GM19395 (cell line): Measurements from ENCODE around the gene CYTH2.

Experiments
- ATAC-seq: cut with Tn5 transposase; IDR thresholded peaks from one replicate; pipeline ENCODE4 v1.9.1; 2021; ENCODE audit warnings: mild to moderate bottlenecking, moderate library complexity; ENCODE audit not compliant: unreplicated experiment

CYTH2 gene

GRCh38 chr19:48452289-48453190 lies 16.6 kb upstream of the CYTH2 start:
- ATAC-seq, result no peak

GRCh38 chr19:48454150-48454730 lies 14.9 kb upstream of the CYTH2 start:
- no peak for ATAC-seq

- ATAC-seq, result no peak
Measured at GRCh38 chr19:48455171-48455907, 13.8 kb upstream of the CYTH2 start, which contains the start of gene KCNJ14. TSS of gene KCNJ14 (plus strand) at chr19:48455574. CDS start at chr19:48461725, 6,151 bp downstream.

- no peak for ATAC-seq
Measured at GRCh38 chr19:48455908-48456562, 13.1 kb upstream of the CYTH2 start.

- ATAC-seq, result no peak
Measured at GRCh38 chr19:48456864-48457263, 12.3 kb upstream of the CYTH2 start.

- ATAC-seq, result no peak
Measured at GRCh38 chr19:48458016-48458415, 11.2 kb upstream of the CYTH2 start.

- ATAC-seq, result no peak
Measured at GRCh38 chr19:48461651-48461981, 7.6 kb upstream of the CYTH2 start.

GRCh38 chr19:48461982-48462655 lies 7.0 kb upstream of the CYTH2 start:
- no peak for ATAC-seq

- no peak for ATAC-seq
Measured at GRCh38 chr19:48465215-48465614, 4.0 kb upstream of the CYTH2 start.

- ATAC-seq, result no peak
Measured at GRCh38 chr19:48466561-48467325, 2.4 kb upstream of the CYTH2 start.

GRCh38 chr19:48468772-48469288 lies 339 bp upstream of the CYTH2 start:
- ATAC-seq, result peak; percentile 93

GRCh38 chr19:48469934-48470680 lies 938 bp downstream of the CYTH2 start:
- ATAC-seq, result no peak

GRCh38 chr19:48470856-48471255 lies 1.7 kb downstream of the CYTH2 start:
- no peak for ATAC-seq

- no peak for ATAC-seq
Measured at GRCh38 chr19:48471836-48472235, 2.7 kb downstream of the CYTH2 start.

- ATAC-seq, result no peak
Measured at GRCh38 chr19:48473161-48473966, 4.2 kb downstream of the CYTH2 start.

- no peak for ATAC-seq
Measured at GRCh38 chr19:48474084-48474592, 5.0 kb downstream of the CYTH2 start.

GRCh38 chr19:48475369-48476068 lies 6.3 kb downstream of the CYTH2 start:
- no peak for ATAC-seq
